Measurements from ENCODE around the gene IFIT1B. TPM values are rescaled to one million over a fixed set of nuclear protein-coding genes. Genes with fewer than 3 reads are reported as not detected.

The IFIT1B gene
- total and polyA plus RNA-seq, 2 of the 8 experiments (the other 6 are each of a cell fraction or from before 2014, with no cell fraction given) = not detected

GRCh38 chr10:89352802-89353201, 25.1 kb upstream of the IFIT1B start (continued):
- TF ChIP-seq ATF2 (IDR thresholded peaks at IDR 0.05; ENCODE audit: low read length) = no peak

All from H1 (cell line).